ENCODE data around the gene ROR1. TPM values are rescaled to one million over a fixed set of nuclear protein-coding genes. Genes with fewer than 3 reads are reported as not detected.

ROR1 gene
- total and polyA plus RNA-seq, 9 of the 15 experiments (the other 6 are each of a cell fraction or from before 2014, with no cell fraction given): 0.02 TPM; not detected in 8

GRCh38 chr1:63782982-63783381, 9.2 kb downstream of the ROR1 start (continued):
- TF ChIP-seq RBM25 (IDR thresholded peaks at IDR 0.05; ENCODE audit: low read depth, low read length, severe bottlenecking) (no peak), GABPA (tag; conservative IDR thresholded peaks at IDR 0.05; ENCODE audit: low read depth) (no peak), STAG1 (CRISPR knock-in tag; IDR thresholded peaks at IDR 0.05; ENCODE audit: borderline replicate concordance) (no peak), HDAC3 (IDR thresholded peaks at IDR 0.05; ENCODE audit: borderline replicate concordance, partially characterized antibody) (no peak)

DNA sequence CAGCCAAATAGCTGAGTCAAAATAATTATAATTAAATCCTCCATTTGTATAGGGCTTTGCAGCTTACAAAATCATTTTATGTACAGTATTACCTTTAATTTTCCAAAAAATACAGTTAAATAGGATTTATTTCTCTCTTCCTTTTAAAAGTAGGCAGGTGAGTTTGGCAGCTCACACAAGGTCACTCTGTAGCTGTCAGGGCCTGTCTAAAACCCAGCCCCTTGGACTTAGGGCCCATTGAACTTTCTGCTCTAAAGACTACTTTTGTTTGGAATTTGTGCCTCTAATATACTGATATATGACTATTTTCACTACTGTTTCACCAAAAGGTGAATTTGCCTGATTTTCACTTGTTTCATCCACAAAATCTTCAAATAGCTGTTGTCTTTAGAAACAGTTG, 10.3 kb downstream of the ROR1 start:
- no peaks in the 10 kb centered on the region for H3K9me3 ChIP-seq (replicated peaks; ENCODE audit: control insufficient read depth, insufficient read depth, low read depth, low read length)
- in situ Hi-C loops (cut with MboI) (no loop called here), intact Hi-C loops (cut with micrococcal nuclease) (no loop called here)
- no peaks in the 10 kb centered on the region for H4K20me1 ChIP-seq (replicated peaks; ENCODE audit: control insufficient read depth, insufficient read depth, low read length)
- TF ChIP-seq SP1 (CRISPR knock-in tag; IDR thresholded peaks at IDR 0.05) (no peak), MLLT1 (IDR thresholded peaks at IDR 0.05) (no peak), FOXA3 (CRISPR knock-in tag; conservative IDR thresholded peaks at IDR 0.05 in 1 of 2, IDR thresholded peaks at IDR 0.05 in 1 of 2) (no peak), BCL6 (CRISPR knock-in tag; IDR thresholded peaks at IDR 0.05) (no peak), HOXB6 (CRISPR knock-in tag; IDR thresholded peaks at IDR 0.05; ENCODE audit: borderline replicate concordance) (no peak), DACH1 (IDR thresholded peaks at IDR 0.05; ENCODE audit: partially characterized antibody) (no peak), MBD2 (IDR thresholded peaks at IDR 0.05; ENCODE audit: borderline replicate concordance, low read depth) (no peak), HCFC1 (IDR thresholded peaks at IDR 0.05; ENCODE audit: low read depth, low read length) (no peak), ZBTB11 (CRISPR knock-in tag; IDR thresholded peaks at IDR 0.05) (no peak)
- ATAC-seq (no peak), DNase-seq (ENCODE audit: extremely low read depth in 1 of 4, low spot score in 3 of 4) (no peak), FAIRE-seq (no peak)
- ChIA-PET CTCF (ENCODE audit: low intra/inter-chr PET ratio) (no interaction called here), POLR2A (interaction anchor here (0.8 kb wide), 1 partner anchor 9 kb away, joined by 3 read pairs; no protein-coding TSS in a partner anchor)
- no TSS peak for BruUV-seq (replicated peaks)
- no peak overlapping the region for H3K4me2 ChIP-seq (ENCODE audit: insufficient read depth, low read length)
- no peaks in the 10 kb centered on the region for H3K27me3 ChIP-seq (ENCODE audit: control insufficient read depth in 2 of 2, insufficient read depth in 2 of 2, low read length in 2 of 2)
- H3K79me2 ChIP-seq (ENCODE audit: control insufficient read depth, insufficient read depth, low read length): no peaks in the 10 kb centered on the region
- no peaks in the 10 kb centered on the region for H3K9me1 ChIP-seq (ENCODE audit: control insufficient read depth, insufficient read depth, low read length)
- no peaks in the 10 kb centered on the region for H3K4me1 ChIP-seq (replicated peaks in 1 of 2; ENCODE audit: control insufficient read depth in 2 of 2, insufficient read depth in 2 of 2, low read length in 2 of 2)
- H2AFZ ChIP-seq (ENCODE audit: low read depth, low read length): no peak overlapping the region
- no peak overlapping the region for H3K9ac ChIP-seq (ENCODE audit: insufficient read depth in 1 of 2, low read depth in 2 of 2, low read length in 2 of 2)
- no peaks in the 10 kb centered on the region for H3K36me3 ChIP-seq (ENCODE audit: control insufficient read depth, insufficient read depth, low read length)
- H3K4me3 ChIP-seq: no peak overlapping the region
- H3K27ac ChIP-seq (ENCODE audit: extremely low read depth, low read depth, low read length): no peak overlapping the region
